Globus pallidus (tissue), 1 donor: Measurements from ENCODE around the gene FAM50B.
A peak's percentile ranks its signal among the peaks of the same experiment; 100 is the strongest.
"Not testable (repeated sequence)": the region's sequence is repeated elsewhere in the genome, so short reads cannot be mapped to it uniquely, and the experiment has no call there.

Source experiments
- DNase-seq: peaks from one replicate; pipeline ENCODE4 v3.0.0-alpha.2; 2015; ENCODE audit warnings: low spot score

Gene FAM50B

GRCh38 chr6:3848380-3848779 lies 793 bp upstream of the FAM50B start:
- DNase-seq, result no peak

- DNase-seq, result no peak
These were observed 693 bp downstream of the FAM50B start for GRCh38 chr6:3849681-3850450.

- DNase-seq, result no peak
These were observed 1.5 kb downstream of the FAM50B start for GRCh38 chr6:3850451-3851203.

- DNase-seq, result no peak
These were observed 2.7 kb downstream of the FAM50B start for GRCh38 chr6:3851839-3852238.

GRCh38 chr6:3852391-3852790 lies 3.2 kb downstream of the FAM50B start:
- no peak for DNase-seq

GRCh38 chr6:3855866-3856265 lies 6.7 kb downstream of the FAM50B start:
- no peak for DNase-seq

GRCh38 chr6:3856576-3856975 lies 7.4 kb downstream of the FAM50B start:
- no peak for DNase-seq

GRCh38 chr6:3857468-3858456 lies 8.6 kb downstream of the FAM50B start:
- no peak for DNase-seq

GRCh38 chr6:3859878-3860552 lies 10.8 kb downstream of the FAM50B start:
- no peak for DNase-seq

GRCh38 chr6:3861424-3861823 lies 12.3 kb downstream of the FAM50B start:
- no peak for DNase-seq

GRCh38 chr6:3862038-3862437 lies 12.9 kb downstream of the FAM50B start:
- no peak for DNase-seq

GRCh38 chr6:3863322-3863721 lies 14.1 kb downstream of the FAM50B start:
- not testable (repeated sequence) for DNase-seq

- DNase-seq, result no peak
These were observed 16.3 kb downstream of the FAM50B start for GRCh38 chr6:3865463-3865862.

- DNase-seq, result no peak
These were observed 18.7 kb downstream of the FAM50B start for GRCh38 chr6:3867641-3868502.

GRCh38 chr6:3868544-3868943 lies 19.4 kb downstream of the FAM50B start:
- DNase-seq, result peak; percentile 53

GRCh38 chr6:3869284-3869631 lies 20.1 kb downstream of the FAM50B start:
- DNase-seq, result no peak

GRCh38 chr6:3869632-3870527 lies 20.7 kb downstream of the FAM50B start:
- no peak for DNase-seq

GRCh38 chr6:3870528-3870925 lies 21.4 kb downstream of the FAM50B start:
- no peak for DNase-seq

- DNase-seq, result no peak
These were observed 22.3 kb downstream of the FAM50B start for GRCh38 chr6:3871515-3871914.

GRCh38 chr6:3871939-3872338 lies 22.8 kb downstream of the FAM50B start:
- DNase-seq, result no peak
